Gastroesophageal sphincter (tissue), 4 donors: ENCODE results near the gene TSEN15. TPM values are rescaled to one million over a fixed set of nuclear protein-coding genes. Genes with fewer than 3 reads are reported as not detected.

Source experiments
- ATAC-seq: fragments of 150-250 bp; one replicate; pipeline ENCODE4 v1.9.1; 2016; ENCODE audit warnings: mild to moderate bottlenecking, moderate library complexity
- H3K27ac ChIP-seq, 4 donors: fragments of 200-600 bp; sonication (generic) in 3 of 4; 1 replicate in 3 of 4; 2 replicates in 1 of 4; pipeline ENCODE4 v1.5.1; 2016 to 2019
- H3K27me3 ChIP-seq: fragments of 200-600 bp; sonication (generic); one replicate; pipeline ENCODE4 v1.5.1; 2019
- H3K36me3 ChIP-seq, 2 donors: fragments of 200-600 bp; sonication (generic); one replicate each; pipeline ENCODE4 v1.5.1; 2019; ENCODE audit warnings: control low read depth in 1 of 2
- H3K4me1 ChIP-seq, 3 donors: fragments of 200-600 bp; sonication (generic); 1 replicate in 2 of 3; 2 replicates in 1 of 3; pipeline ENCODE4 v1.5.1; 2016 to 2019; ENCODE audit warnings: control low read depth in 2 of 3
- H3K4me3 ChIP-seq, 2 donors: fragments of 200-600 bp; sonication (generic); one replicate each; pipeline ENCODE4 v1.5.1; 2019; ENCODE audit warnings: mild to moderate bottlenecking in 1 of 2, moderate library complexity in 1 of 2
- H3K9me3 ChIP-seq, 3 donors: fragments of 200-600 bp; sonication (generic); one replicate each; pipeline ENCODE4 v1.5.1; 2017 to 2019; ENCODE audit warnings: control low read depth in 2 of 3
- EP300 ChIP-seq: sonication (generic); formaldehyde crosslinking; IDR thresholded peaks from one replicate; pipeline ENCODE4 v1.6.1; 2017; ENCODE audit warnings: antibody characterized with exemption, mild to moderate bottlenecking
- POLR2A ChIP-seq, 2 donors: fragments of 450-650 bp; IDR thresholded peaks; one replicate each; pipeline ENCODE4 v1.6.1; 2017; ENCODE audit warnings: antibody characterized with exemption in 2 of 2, mild to moderate bottlenecking in 2 of 2, moderate library complexity in 1 of 2
- POLR2AphosphoS5 ChIP-seq: sonication (generic); formaldehyde crosslinking; IDR thresholded peaks from one replicate; pipeline ENCODE4 v1.6.1; 2017; ENCODE audit warnings: antibody characterized with exemption
- WGBS, 2 donors: methylation state at CpG; one replicate each; pipeline ENCODE4 v1.1.5; 2018; ENCODE audit warnings: low coverage in 1 of 2; 5-methylcytosine and 5-hydroxymethylcytosine counted together
- total RNA-seq, 4 donors: library from RNA; depleted of rRNA; stranded (reverse); fragments of >200 nt; gene quantifications; one replicate each; pipeline ENCODE4 v1.1.0, GENCODE V29; 2016
- TF ChIP-seq, protein P1 (sequence below), 4 experiments: fragments of 200-600 bp in 2 of 4; fragments of 450-650 bp in 2 of 4; sonication (generic) in 1 of 4; IDR thresholded peaks; one replicate each; pipeline ENCODE4 v1.5.1; 2017 to 2019; ENCODE audit warnings: antibody characterized with exemption in 4 of 4, mild to moderate bottlenecking in 2 of 4, moderate library complexity in 2 of 4

TSEN15 gene
- total RNA-seq, 4 donors from 2014 or later, result 24.0 to 72.8 (median 49.1) TPM

GRCh38 chr1:184022668-184023067 lies 28.9 kb upstream of the TSEN15 start:
- H3K4me1 ChIP-seq, result peaks cover 0 to 18% (median 0%) of the 10 kb centered on the region in 3 donors
- TF ChIP-seq, protein P1, sequence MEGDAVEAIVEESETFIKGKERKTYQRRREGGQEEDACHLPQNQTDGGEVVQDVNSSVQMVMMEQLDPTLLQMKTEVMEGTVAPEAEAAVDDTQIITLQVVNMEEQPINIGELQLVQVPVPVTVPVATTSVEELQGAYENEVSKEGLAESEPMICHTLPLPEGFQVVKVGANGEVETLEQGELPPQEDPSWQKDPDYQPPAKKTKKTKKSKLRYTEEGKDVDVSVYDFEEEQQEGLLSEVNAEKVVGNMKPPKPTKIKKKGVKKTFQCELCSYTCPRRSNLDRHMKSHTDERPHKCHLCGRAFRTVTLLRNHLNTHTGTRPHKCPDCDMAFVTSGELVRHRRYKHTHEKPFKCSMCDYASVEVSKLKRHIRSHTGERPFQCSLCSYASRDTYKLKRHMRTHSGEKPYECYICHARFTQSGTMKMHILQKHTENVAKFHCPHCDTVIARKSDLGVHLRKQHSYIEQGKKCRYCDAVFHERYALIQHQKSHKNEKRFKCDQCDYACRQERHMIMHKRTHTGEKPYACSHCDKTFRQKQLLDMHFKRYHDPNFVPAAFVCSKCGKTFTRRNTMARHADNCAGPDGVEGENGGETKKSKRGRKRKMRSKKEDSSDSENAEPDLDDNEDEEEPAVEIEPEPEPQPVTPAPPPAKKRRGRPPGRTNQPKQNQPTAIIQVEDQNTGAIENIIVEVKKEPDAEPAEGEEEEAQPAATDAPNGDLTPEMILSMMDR (IDR thresholded peaks at IDR 0.05), result no peak
- TF ChIP-seq POLR2AphosphoS5 (peak; percentile 47), POLR2A (IDR thresholded peaks at IDR 0.05) (no peak), EP300 (no peak)
- H3K4me3 ChIP-seq, result no peak overlapping the region
- no peaks in the 10 kb centered on the region for H3K36me3 ChIP-seq
- H3K27me3 ChIP-seq, result no peaks in the 10 kb centered on the region
- 39 to 40% methylated on average over 2 of the region's 2 CpGs for WGBS, 2 donors
- H3K9me3 ChIP-seq, result no peaks in the 10 kb centered on the region
- peak; percentile 46 for ATAC-seq
- H3K27ac ChIP-seq, result peak overlapping the region in 3 of 4 donors; percentile 5 to 23 (median 7)

GRCh38 chr1:184023171-184023570 lies 28.4 kb upstream of the TSEN15 start:
- no peak for ATAC-seq
- Histone ChIP-seq H3K27me3 (no peaks in the 10 kb centered on the region), H3K9me3 (no peaks in the 10 kb centered on the region), H3K27ac (peak overlapping the region in 3 of 4 donors; percentile 5 to 23 (median 7)), H3K4me1 (peaks cover 0 to 18% (median 0%) of the 10 kb centered on the region in 3 donors), H3K36me3 (no peaks in the 10 kb centered on the region), H3K4me3 (no peak overlapping the region)
- TF ChIP-seq, protein P1 (IDR thresholded peaks at IDR 0.05), result no peak
- TF ChIP-seq EP300, result no peak
- no peak for TF ChIP-seq POLR2A (IDR thresholded peaks at IDR 0.05)
- TF ChIP-seq POLR2AphosphoS5, result no peak

- no peaks in the 10 kb centered on the region for H3K27me3 ChIP-seq
- whole genome bisulfite sequencing, 2 donors, result 60% methylated on average over 1 of the region's 1 CpG; no CpG with 5 or more reads in 1 of the 2 donors
- TF ChIP-seq, protein P1 (IDR thresholded peaks at IDR 0.05), result no peak
- TF ChIP-seq EP300, result no peak
- no peak for TF ChIP-seq POLR2AphosphoS5
- no peak for TF ChIP-seq POLR2A (IDR thresholded peaks at IDR 0.05)
- peaks cover 0 to 18% (median 0%) of the 10 kb centered on the region in 3 donors for H3K4me1 ChIP-seq
- peak; percentile 31 for ATAC-seq
- no peaks in the 10 kb centered on the region for H3K36me3 ChIP-seq
- no peak overlapping the region for H3K4me3 ChIP-seq
- no peaks in the 10 kb centered on the region for H3K9me3 ChIP-seq
- no peak overlapping the region for H3K27ac ChIP-seq
These were observed 26.3 kb upstream of the TSEN15 start for GRCh38 chr1:184025242-184025675.

DNA sequence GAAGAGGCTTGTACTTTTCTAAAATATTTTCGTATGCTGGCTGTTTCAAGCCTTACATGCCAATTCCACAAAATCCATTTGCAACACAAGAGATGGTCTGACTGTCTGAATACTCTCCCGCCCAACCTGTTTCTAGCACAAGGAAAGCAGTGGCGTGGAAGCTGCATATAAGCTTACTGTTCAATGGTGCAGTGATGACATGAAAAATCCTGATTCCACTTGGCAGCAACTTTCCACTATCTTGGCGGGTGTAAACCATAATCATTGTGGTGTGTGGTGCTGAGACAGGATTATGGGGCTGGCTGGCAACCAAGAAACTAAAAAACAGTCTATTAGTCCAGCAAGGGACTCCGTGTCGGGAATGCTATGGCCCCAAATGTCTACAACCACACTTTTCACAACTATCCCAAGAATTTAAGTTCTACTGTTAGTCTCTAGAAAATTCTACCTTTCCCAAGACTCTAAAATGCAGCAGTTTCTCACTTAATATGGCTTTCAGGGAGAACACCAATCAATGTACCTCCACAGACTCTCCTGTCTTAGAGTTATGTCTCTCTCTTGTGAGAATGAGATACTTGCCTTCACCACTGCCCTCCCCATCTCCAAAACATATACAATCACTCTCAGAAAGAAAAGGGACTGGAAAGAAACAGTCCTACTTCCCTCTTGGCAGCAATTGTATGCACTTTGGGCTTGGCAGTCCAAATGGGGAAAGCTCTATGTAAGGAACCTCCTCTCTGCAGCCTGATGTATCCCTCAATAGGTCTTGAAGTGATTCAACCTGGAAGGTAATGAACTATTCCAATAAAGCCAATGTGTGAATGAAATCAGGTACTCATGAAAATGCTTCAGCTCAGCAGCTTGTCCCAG lies 23.5 kb upstream of the TSEN15 start:
- H3K4me1 ChIP-seq, result peaks cover 0 to 4% (median 0%) of the 10 kb centered on the region in 3 donors
- H3K4me3 ChIP-seq, result no peak overlapping the region
- H3K27ac ChIP-seq, result no peak overlapping the region
- TF ChIP-seq EP300, result no peak
- TF ChIP-seq, protein P1 (IDR thresholded peaks at IDR 0.05), result no peak
- no peak for TF ChIP-seq POLR2A (IDR thresholded peaks at IDR 0.05)
- no peak for TF ChIP-seq POLR2AphosphoS5
- no peaks in the 10 kb centered on the region for H3K9me3 ChIP-seq
- no peaks in the 10 kb centered on the region for H3K27me3 ChIP-seq
- no peaks in the 10 kb centered on the region for H3K36me3 ChIP-seq
- ATAC-seq, result no peak
- 57 to 68% methylated on average over 4 to 5 of the region's 6 CpGs for WGBS, 2 donors
